ENCODE results near the gene ASGR1. TPM values are rescaled to one million over a fixed set of nuclear protein-coding genes. Genes with fewer than 3 reads are reported as not detected.

ASGR1 gene
- total and polyA plus RNA-seq, 2 experiments from 2014 or later: 0.75 to 0.97 TPM

- peaks cover 16% of the 10 kb centered on the region for H3F3A ChIP-seq (ENCODE audit: insufficient read depth)
- no peaks in the 10 kb centered on the region for H3K27me3 ChIP-seq (replicated peaks; ENCODE audit: insufficient read depth)
- H3K9me2 ChIP-seq (ENCODE audit: insufficient read depth): no peaks in the 10 kb centered on the region
- peaks cover 34% of the 10 kb centered on the region for H3K4me1 ChIP-seq (ENCODE audit: insufficient read depth)
- DNase-seq: peak; percentile 88
- peaks cover 64% of the 10 kb centered on the region for H3K79me2 ChIP-seq (ENCODE audit: insufficient read depth)
- no peaks in the 10 kb centered on the region for H3K9me3 ChIP-seq (ENCODE audit: low read depth)
- H3K27ac ChIP-seq: peak overlapping the region; percentile 37; the same call in 1 of the 2 replicates
- peak overlapping the region; percentile 84 for H2AFZ ChIP-seq
- in situ Hi-C loops (cut with MboI): no loop called here
- peak overlapping the region; percentile 91 for H3K4me2 ChIP-seq (ENCODE audit: unreplicated experiment)
- H3K4me3 ChIP-seq: peak overlapping the region; percentile 87
- no peak for TF ChIP-seq EZH2phosphoT487 (IDR thresholded peaks at IDR 0.05; ENCODE audit: insufficient read depth, low read depth)
- no peak for TF ChIP-seq EZH2 (IDR thresholded peaks at IDR 0.05; ENCODE audit: insufficient read depth, poor library complexity, severe bottlenecking)
- H3K9ac ChIP-seq: peak overlapping the region; percentile 83
- no peaks in the 10 kb centered on the region for H4K20me1 ChIP-seq (ENCODE audit: insufficient read depth)
- H3K36me3 ChIP-seq (ENCODE audit: low read depth): no peaks in the 10 kb centered on the region
- WGBS, 2 experiments (ENCODE audit: low coverage in 1 of 2, low lambda C conversion rate in 2 of 2, missing lambda C conversion rate in 2 of 2): 1 to 3% methylated on average over 9 to 32 of the region's 32 CpGs
Measured at GRCh38 chr17:7217113-7217987, 38.2 kb upstream of the ASGR1 start.

- Histone ChIP-seq H3F3A (ENCODE audit: insufficient read depth) (peaks cover 15% of the 10 kb centered on the region), H3K27ac (peak overlapping the region; percentile 27), H3K4me1 (ENCODE audit: insufficient read depth) (peaks cover 34% of the 10 kb centered on the region), H3K4me3 (peak overlapping the region; percentile 87), H3K27me3 (replicated peaks; ENCODE audit: insufficient read depth) (no peaks in the 10 kb centered on the region), H3K9me3 (ENCODE audit: low read depth) (no peaks in the 10 kb centered on the region), H3K9ac (peak overlapping the region; percentile 83), H2AFZ (no peak overlapping the region), H3K4me2 (ENCODE audit: unreplicated experiment) (peak overlapping the region; percentile 91), H4K20me1 (ENCODE audit: insufficient read depth) (no peaks in the 10 kb centered on the region), H3K9me2 (ENCODE audit: insufficient read depth) (no peaks in the 10 kb centered on the region), H3K79me2 (ENCODE audit: insufficient read depth) (peaks cover 62% of the 10 kb centered on the region), H3K36me3 (ENCODE audit: low read depth) (no peaks in the 10 kb centered on the region)
- WGBS, 2 experiments (ENCODE audit: low coverage in 1 of 2, low lambda C conversion rate in 2 of 2, missing lambda C conversion rate in 2 of 2): 4 to 5% methylated on average over 7 of the region's 7 CpGs
- no peak for TF ChIP-seq EZH2phosphoT487 (IDR thresholded peaks at IDR 0.05; ENCODE audit: insufficient read depth, low read depth)
- no peak for TF ChIP-seq EZH2 (IDR thresholded peaks at IDR 0.05; ENCODE audit: insufficient read depth, poor library complexity, severe bottlenecking)
- in situ Hi-C loops (cut with MboI): no loop called here
- peak; percentile 28 for DNase-seq
Measured at GRCh38 chr17:7216242-7217112, 37.3 kb upstream of the ASGR1 start.

GRCh38 chr17:7215652-7216180 lies 36.5 kb upstream of the ASGR1 start:
- peak; percentile 55 for DNase-seq
- peak overlapping the region; percentile 83 for H3K9ac ChIP-seq
- H4K20me1 ChIP-seq (ENCODE audit: insufficient read depth): no peaks in the 10 kb centered on the region
- H3K9me2 ChIP-seq (ENCODE audit: insufficient read depth): no peaks in the 10 kb centered on the region
- H3K79me2 ChIP-seq (ENCODE audit: insufficient read depth): peaks cover 61% of the 10 kb centered on the region
- in situ Hi-C loops (cut with MboI): no loop called here
- peaks cover 15% of the 10 kb centered on the region for H3F3A ChIP-seq (ENCODE audit: insufficient read depth)
- H3K9me3 ChIP-seq (ENCODE audit: low read depth): no peaks in the 10 kb centered on the region
- peak overlapping the region; percentile 87 for H3K4me3 ChIP-seq
- peaks cover 34% of the 10 kb centered on the region for H3K4me1 ChIP-seq (ENCODE audit: insufficient read depth)
- WGBS, 2 experiments (ENCODE audit: low coverage in 1 of 2, low lambda C conversion rate in 2 of 2, missing lambda C conversion rate in 2 of 2): 5 to 10% methylated on average over 10 of the region's 10 CpGs
- H3K27ac ChIP-seq: peak overlapping the region; percentile 85
- H3K4me2 ChIP-seq (ENCODE audit: unreplicated experiment): peak overlapping the region; percentile 91
- H2AFZ ChIP-seq: no peak overlapping the region
- TF ChIP-seq EZH2phosphoT487 (IDR thresholded peaks at IDR 0.05; ENCODE audit: insufficient read depth, low read depth): no peak
- TF ChIP-seq EZH2 (IDR thresholded peaks at IDR 0.05; ENCODE audit: insufficient read depth, poor library complexity, severe bottlenecking): no peak
- H3K27me3 ChIP-seq (replicated peaks; ENCODE audit: insufficient read depth): no peaks in the 10 kb centered on the region
- no peaks in the 10 kb centered on the region for H3K36me3 ChIP-seq (ENCODE audit: low read depth)

- Histone ChIP-seq H3K9me3 (ENCODE audit: low read depth) (no peaks in the 10 kb centered on the region), H3K36me3 (ENCODE audit: low read depth) (no peaks in the 10 kb centered on the region), H4K20me1 (ENCODE audit: insufficient read depth) (no peaks in the 10 kb centered on the region), H3K27me3 (replicated peaks; ENCODE audit: insufficient read depth) (no peaks in the 10 kb centered on the region), H3K9ac (peak overlapping the region; percentile 47), H3K27ac (peak overlapping the region; percentile 85), H3K79me2 (ENCODE audit: insufficient read depth) (peaks cover 62% of the 10 kb centered on the region), H2AFZ (no peak overlapping the region), H3K4me3 (peak overlapping the region; percentile 76), H3K4me1 (ENCODE audit: insufficient read depth) (peaks cover 34% of the 10 kb centered on the region), H3K4me2 (ENCODE audit: unreplicated experiment) (peak overlapping the region; percentile 74), H3F3A (ENCODE audit: insufficient read depth) (peaks cover 15% of the 10 kb centered on the region), H3K9me2 (ENCODE audit: insufficient read depth) (no peaks in the 10 kb centered on the region)
- in situ Hi-C loops (cut with MboI): no loop called here
- TF ChIP-seq EZH2 (IDR thresholded peaks at IDR 0.05; ENCODE audit: insufficient read depth, poor library complexity, severe bottlenecking): no peak
- TF ChIP-seq EZH2phosphoT487 (IDR thresholded peaks at IDR 0.05; ENCODE audit: insufficient read depth, low read depth): no peak
- DNase-seq: no peak
- 7 to 8% methylated on average over 8 to 9 of the region's 9 CpGs for WGBS, 2 experiments (ENCODE audit: low coverage in 1 of 2, low lambda C conversion rate in 2 of 2, missing lambda C conversion rate in 2 of 2)
Measured at GRCh38 chr17:7215136-7215638, 36.0 kb upstream of the ASGR1 start.
